Stimulated activated CD4-positive, alpha-beta T cell treated with anti-CD3 and anti-CD28 coated beads, Interleukin-15, amount 100 ng/mL, for 1 hour (primary cell): Measurements from ENCODE around the gene CRYBG2.
"Not testable (repeated sequence)": the region's sequence is repeated elsewhere in the genome, so short reads cannot be mapped to it uniquely, and the experiment has no call there.

ENCODE experiments used
- DNase-seq, 2 donors: peaks; one replicate each; pipeline ENCODE4 v3.0.0-alpha.2; 2020; ENCODE audit warnings: low read depth in 1 of 2, low spot score in 1 of 2

Gene CRYBG2

GRCh38 chr1:26353976-26354820, at the start of gene CRYBG2:
Gene CRYBG2, minus strand, starts transcription at chr1:26354130. Its CDS starts 7,473 bp downstream, at chr1:26346657.
- DNase-seq = no peak

- DNase-seq = no peak
These were observed 49.7 kb upstream of the CRYBG2 start for GRCh38 chr1:26403656-26404055.

GRCh38 chr1:26401891-26402290, 48.0 kb upstream of the CRYBG2 start:
- no peak for DNase-seq

- no peak for DNase-seq
These were observed 45.1 kb upstream of the CRYBG2 start for GRCh38 chr1:26399034-26399433.

GRCh38 chr1:26395754-26396153, 41.8 kb upstream of the CRYBG2 start:
- no peak for DNase-seq

GRCh38 chr1:26391450-26391849, 37.5 kb upstream of the CRYBG2 start:
- DNase-seq = peak in 1 of 2 donors; percentile 18

- DNase-seq = no peak
These were observed 35.8 kb upstream of the CRYBG2 start for GRCh38 chr1:26389604-26390247.

GRCh38 chr1:26388791-26389445, 35.0 kb upstream of the CRYBG2 start:
- DNase-seq = no peak

GRCh38 chr1:26387447-26387846, 33.5 kb upstream of the CRYBG2 start:
- no peak for DNase-seq

GRCh38 chr1:26385063-26385462, 31.1 kb upstream of the CRYBG2 start:
- not testable (repeated sequence) for DNase-seq

- DNase-seq = no peak
These were observed 30.1 kb upstream of the CRYBG2 start for GRCh38 chr1:26384076-26384475.

- DNase-seq = no peak
These were observed 24.9 kb upstream of the CRYBG2 start for GRCh38 chr1:26378879-26379251.

- DNase-seq = peak; percentile 31 to 61
These were observed 24.4 kb upstream of the CRYBG2 start for GRCh38 chr1:26378088-26378878.

GRCh38 chr1:26376050-26376449, 22.1 kb upstream of the CRYBG2 start:
- DNase-seq = no peak

GRCh38 chr1:26375081-26375480, 21.2 kb upstream of the CRYBG2 start:
- no peak for DNase-seq

GRCh38 chr1:26374361-26374760, 20.4 kb upstream of the CRYBG2 start:
- not testable (repeated sequence) for DNase-seq

GRCh38 chr1:26373789-26374188, 19.9 kb upstream of the CRYBG2 start:
- DNase-seq = no peak

- peak in 1 of 2 donors; percentile 16 for DNase-seq
These were observed 19.4 kb upstream of the CRYBG2 start for GRCh38 chr1:26373281-26373680.

- not testable (repeated sequence) for DNase-seq
These were observed 18.7 kb upstream of the CRYBG2 start, which contains the start of gene ZNF683 for GRCh38 chr1:26372611-26373010. Gene ZNF683, minus strand, starts transcription at chr1:26372750. Its CDS starts 4,179 bp downstream, at chr1:26368571.

GRCh38 chr1:26372039-26372438, 18.1 kb upstream of the CRYBG2 start:
- no peak for DNase-seq
